ENCODE results near the gene PIK3CG.
"Not testable (repeated sequence)": the region's sequence is repeated elsewhere in the genome, so short reads cannot be mapped to it uniquely, and the experiment has no call there.

PIK3CG gene

GRCh38 chr7:106918991-106919390 is 53.9 kb downstream of the PIK3CG start:
- peaks cover 13% of the 10 kb centered on the region for H3K27me3 ChIP-seq (ENCODE audit: control insufficient read depth, insufficient read depth, low read length)
- H3K36me3 ChIP-seq (ENCODE audit: insufficient read depth, low read length), result no peaks in the 10 kb centered on the region
- H3K4me3 ChIP-seq (ENCODE audit: low read length), result no peak overlapping the region
- no peak overlapping the region for H3K9ac ChIP-seq (ENCODE audit: low read depth, low read length)
- H3K4me2 ChIP-seq (ENCODE audit: low read length), result no peak overlapping the region
- H3K9me3 ChIP-seq (replicated peaks; ENCODE audit: low read length), result no peaks in the 10 kb centered on the region
- no peaks in the 10 kb centered on the region for H3K4me1 ChIP-seq (ENCODE audit: control insufficient read depth, insufficient read depth, low read length)

- not testable (repeated sequence) for H3K4me3 ChIP-seq (ENCODE audit: low read length); H3K27me3 ChIP-seq (ENCODE audit: control insufficient read depth, insufficient read depth, low read length); H3K4me1 ChIP-seq (ENCODE audit: control insufficient read depth, insufficient read depth, low read length); H3K36me3 ChIP-seq (ENCODE audit: insufficient read depth, low read length); H3K9ac ChIP-seq (ENCODE audit: low read depth, low read length); H3K4me2 ChIP-seq (ENCODE audit: low read length); H3K9me3 ChIP-seq (replicated peaks; ENCODE audit: low read length)
Measured at GRCh38 chr7:106924468-106924867, 59.4 kb downstream of the PIK3CG start.

DNA sequence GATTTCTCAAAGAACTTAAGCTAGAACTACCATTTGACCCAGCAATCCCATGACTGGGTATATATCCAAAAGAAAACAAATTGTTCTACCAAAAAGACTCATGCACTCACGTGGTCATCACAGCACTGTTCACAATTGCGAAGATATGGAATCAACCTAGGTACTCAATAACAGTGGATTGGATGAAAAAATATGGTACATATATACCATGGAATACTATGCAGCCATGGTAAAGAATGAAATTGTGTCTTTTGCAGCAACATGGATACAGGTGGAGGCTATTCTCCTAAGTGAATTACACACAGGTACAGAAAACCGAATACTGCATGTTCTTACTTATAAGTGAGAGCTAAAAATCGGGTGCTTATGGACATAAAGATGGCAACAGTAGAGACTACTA is 61.8 kb downstream of the PIK3CG start:
- Histone ChIP-seq H3K9ac (ENCODE audit: low read depth, low read length) (no peak overlapping the region), H3K4me2 (ENCODE audit: low read length) (no peak overlapping the region), H3K4me3 (ENCODE audit: low read length) (no peak overlapping the region), H3K27me3 (ENCODE audit: control insufficient read depth, insufficient read depth, low read length) (no peaks in the 10 kb centered on the region), H3K9me3 (replicated peaks; ENCODE audit: low read length) (no peaks in the 10 kb centered on the region), H3K4me1 (ENCODE audit: control insufficient read depth, insufficient read depth, low read length) (no peaks in the 10 kb centered on the region), H3K36me3 (ENCODE audit: insufficient read depth, low read length) (no peaks in the 10 kb centered on the region)

DNA sequence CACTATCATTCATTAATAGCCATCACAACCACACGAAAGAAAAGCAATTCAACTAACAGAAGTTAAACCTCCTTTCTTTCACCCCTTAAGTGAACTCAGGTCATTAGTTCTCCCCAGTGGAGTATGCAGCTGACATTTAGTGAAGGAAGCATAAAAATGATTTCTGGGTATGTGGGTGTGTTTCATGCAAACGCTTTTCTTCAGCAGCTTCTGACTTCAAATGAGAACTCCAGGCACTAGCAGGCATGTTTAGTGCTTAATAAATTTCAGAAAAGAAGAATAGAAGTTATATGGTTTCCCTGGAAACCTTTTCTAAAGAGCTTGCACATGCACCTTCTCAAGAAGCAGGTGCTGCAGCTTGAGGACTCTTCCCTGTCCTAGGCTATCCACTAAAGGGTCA is 62.5 kb downstream of the PIK3CG start:
- Histone ChIP-seq H3K4me2 (ENCODE audit: low read length) (no peak overlapping the region), H3K9ac (ENCODE audit: low read depth, low read length) (no peak overlapping the region), H3K4me1 (ENCODE audit: control insufficient read depth, insufficient read depth, low read length) (no peaks in the 10 kb centered on the region), H3K36me3 (ENCODE audit: insufficient read depth, low read length) (no peaks in the 10 kb centered on the region), H3K27me3 (ENCODE audit: control insufficient read depth, insufficient read depth, low read length) (no peaks in the 10 kb centered on the region), H3K9me3 (replicated peaks; ENCODE audit: low read length) (no peaks in the 10 kb centered on the region), H3K4me3 (ENCODE audit: low read length) (no peak overlapping the region)

DNA sequence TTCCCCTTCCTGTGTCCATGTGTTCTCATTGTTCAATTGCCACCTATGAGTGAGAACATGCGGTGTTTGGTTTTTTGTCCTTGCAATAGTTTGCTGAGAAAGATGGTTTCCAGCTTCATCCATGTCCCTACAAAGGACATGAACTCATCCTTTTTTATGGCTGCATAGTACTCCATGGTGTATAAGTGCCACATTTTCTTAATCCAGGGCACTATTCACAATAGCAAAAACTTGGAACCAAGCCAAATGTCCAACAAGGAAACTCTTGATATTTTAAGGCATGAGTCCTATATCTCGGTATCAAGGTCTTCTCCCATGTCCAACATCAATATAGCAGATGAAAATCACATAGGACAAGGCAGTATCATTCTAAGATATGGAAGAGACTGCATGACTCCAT is 64.5 kb downstream of the PIK3CG start:
- H3K4me1 ChIP-seq (ENCODE audit: control insufficient read depth, insufficient read depth, low read length); H3K9ac ChIP-seq (ENCODE audit: low read depth, low read length); H3K27me3 ChIP-seq (ENCODE audit: control insufficient read depth, insufficient read depth, low read length); H3K36me3 ChIP-seq (ENCODE audit: insufficient read depth, low read length); H3K4me3 ChIP-seq (ENCODE audit: low read length); H3K4me2 ChIP-seq (ENCODE audit: low read length); H3K9me3 ChIP-seq (replicated peaks; ENCODE audit: low read length): not testable (repeated sequence)

- H3K9me3 ChIP-seq (replicated peaks; ENCODE audit: low read length), result no peaks in the 10 kb centered on the region
Measured at GRCh38 chr7:106936236-106936635, 71.2 kb downstream of the PIK3CG start.

GRCh38 chr7:106938122-106938521 is 73.0 kb downstream of the PIK3CG start:
- H3K4me2 ChIP-seq (ENCODE audit: low read length); H3K27me3 ChIP-seq (ENCODE audit: control insufficient read depth, insufficient read depth, low read length); H3K4me1 ChIP-seq (ENCODE audit: control insufficient read depth, insufficient read depth, low read length); H3K9ac ChIP-seq (ENCODE audit: low read depth, low read length); H3K9me3 ChIP-seq (replicated peaks; ENCODE audit: low read length); H3K4me3 ChIP-seq (ENCODE audit: low read length); H3K36me3 ChIP-seq (ENCODE audit: insufficient read depth, low read length): not testable (repeated sequence)

More at GRCh38 chr7:106936236-106936635, 71.2 kb downstream of the PIK3CG start:
- Histone ChIP-seq H3K4me1 (ENCODE audit: control insufficient read depth, insufficient read depth, low read length) (no peaks in the 10 kb centered on the region), H3K4me2 (ENCODE audit: low read length) (no peak overlapping the region), H3K4me3 (ENCODE audit: low read length) (no peak overlapping the region), H3K36me3 (ENCODE audit: insufficient read depth, low read length) (no peaks in the 10 kb centered on the region), H3K27me3 (ENCODE audit: control insufficient read depth, insufficient read depth, low read length) (no peaks in the 10 kb centered on the region), H3K9ac (ENCODE audit: low read depth, low read length) (no peak overlapping the region)

DNA sequence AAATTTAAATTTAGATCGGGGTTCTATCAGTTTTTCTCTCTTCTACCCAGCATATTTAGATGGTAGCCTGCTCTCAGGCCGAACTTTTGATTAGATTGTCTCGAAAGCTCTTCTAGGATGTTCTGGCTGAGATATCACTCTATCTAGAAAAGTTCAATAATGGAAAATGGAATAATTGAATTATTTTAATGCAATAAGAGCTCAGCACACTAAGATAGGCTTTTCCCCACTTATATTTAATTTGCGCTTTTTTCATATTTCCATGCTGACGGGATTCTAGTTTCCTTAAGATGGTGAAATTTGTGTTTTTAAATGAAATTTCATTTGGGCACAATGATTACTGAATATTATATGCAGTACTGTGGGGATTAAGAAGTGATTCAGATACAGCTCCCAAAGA is 73.7 kb downstream of the PIK3CG start:
- no peaks in the 10 kb centered on the region for H3K27me3 ChIP-seq (ENCODE audit: control insufficient read depth, insufficient read depth, low read length)
- H3K9ac ChIP-seq (ENCODE audit: low read depth, low read length), result no peak overlapping the region
- no peak overlapping the region for H3K4me2 ChIP-seq (ENCODE audit: low read length)
- no peaks in the 10 kb centered on the region for H3K36me3 ChIP-seq (ENCODE audit: insufficient read depth, low read length)
- H3K4me1 ChIP-seq (ENCODE audit: control insufficient read depth, insufficient read depth, low read length), result no peaks in the 10 kb centered on the region
- H3K9me3 ChIP-seq (replicated peaks; ENCODE audit: low read length), result no peaks in the 10 kb centered on the region
- no peak overlapping the region for H3K4me3 ChIP-seq (ENCODE audit: low read length)

- Histone ChIP-seq H3K9ac (ENCODE audit: low read depth, low read length) (no peak overlapping the region), H3K4me2 (ENCODE audit: low read length) (no peak overlapping the region), H3K9me3 (replicated peaks; ENCODE audit: low read length) (no peaks in the 10 kb centered on the region), H3K36me3 (ENCODE audit: insufficient read depth, low read length) (no peaks in the 10 kb centered on the region), H3K4me1 (ENCODE audit: control insufficient read depth, insufficient read depth, low read length) (no peaks in the 10 kb centered on the region), H3K27me3 (ENCODE audit: control insufficient read depth, insufficient read depth, low read length) (peaks cover 16% of the 10 kb centered on the region), H3K4me3 (ENCODE audit: low read length) (no peak overlapping the region)
Measured at GRCh38 chr7:106944035-106944665, 79.1 kb downstream of the PIK3CG start.

- H3K4me3 ChIP-seq (ENCODE audit: low read length), result no peak overlapping the region
- no peaks in the 10 kb centered on the region for H3K9me3 ChIP-seq (replicated peaks; ENCODE audit: low read length)
- H3K27me3 ChIP-seq (ENCODE audit: control insufficient read depth, insufficient read depth, low read length), result peaks cover 37% of the 10 kb centered on the region
- H3K36me3 ChIP-seq (ENCODE audit: insufficient read depth, low read length), result no peaks in the 10 kb centered on the region
- no peak overlapping the region for H3K4me2 ChIP-seq (ENCODE audit: low read length)
- no peak overlapping the region for H3K9ac ChIP-seq (ENCODE audit: low read depth, low read length)
- H3K4me1 ChIP-seq (ENCODE audit: control insufficient read depth, insufficient read depth, low read length), result no peaks in the 10 kb centered on the region
Measured at GRCh38 chr7:106947244-106947728, 82.2 kb downstream of the PIK3CG start.

DNA sequence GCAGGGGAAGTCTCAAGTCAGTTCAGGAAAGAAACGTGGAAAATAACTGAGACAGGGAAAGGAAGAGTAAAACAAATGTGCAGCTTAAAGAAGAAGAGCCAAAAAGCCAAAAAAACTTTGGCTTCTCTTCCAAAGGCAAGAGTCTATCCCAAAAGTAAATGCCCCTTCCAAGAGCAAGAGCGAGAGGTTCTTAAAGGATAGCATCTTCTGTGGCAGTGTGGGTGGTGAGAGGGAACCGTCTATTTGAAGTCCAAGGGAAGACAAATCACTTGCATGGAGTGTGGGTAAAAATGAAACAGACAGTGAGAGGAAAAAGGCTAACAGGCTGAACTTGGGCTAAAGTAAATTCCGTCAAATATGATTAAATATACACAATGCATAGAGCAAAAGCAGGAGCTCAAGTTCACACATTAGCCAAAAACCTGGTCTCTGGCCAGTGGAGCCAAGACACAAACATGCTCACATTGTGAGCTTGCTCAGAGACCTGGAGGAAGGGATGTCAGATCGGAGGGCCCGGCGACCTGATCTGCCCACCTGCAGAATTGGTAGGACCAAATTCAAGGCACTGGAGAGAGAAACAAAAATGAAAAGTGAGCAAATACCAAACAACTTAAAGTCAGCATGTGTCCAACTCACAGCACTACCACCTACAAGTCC is 87.0 kb downstream of the PIK3CG start:
- Histone ChIP-seq H3K4me1 (ENCODE audit: control insufficient read depth, insufficient read depth, low read length) (no peaks in the 10 kb centered on the region), H3K4me3 (ENCODE audit: low read length) (no peak overlapping the region), H3K4me2 (ENCODE audit: low read length) (no peak overlapping the region), H3K9me3 (replicated peaks; ENCODE audit: low read length) (no peaks in the 10 kb centered on the region), H3K9ac (ENCODE audit: low read depth, low read length) (no peak overlapping the region), H3K27me3 (ENCODE audit: control insufficient read depth, insufficient read depth, low read length) (peaks cover 39% of the 10 kb centered on the region), H3K36me3 (ENCODE audit: insufficient read depth, low read length) (no peaks in the 10 kb centered on the region)

- Histone ChIP-seq H3K9ac (ENCODE audit: low read depth, low read length) (no peak overlapping the region), H3K4me3 (ENCODE audit: low read length) (no peak overlapping the region), H3K4me1 (ENCODE audit: control insufficient read depth, insufficient read depth, low read length) (no peaks in the 10 kb centered on the region), H3K36me3 (ENCODE audit: insufficient read depth, low read length) (no peaks in the 10 kb centered on the region), H3K9me3 (replicated peaks; ENCODE audit: low read length) (no peaks in the 10 kb centered on the region), H3K4me2 (ENCODE audit: low read length) (no peak overlapping the region), H3K27me3 (ENCODE audit: control insufficient read depth, insufficient read depth, low read length) (peaks cover 39% of the 10 kb centered on the region)
Measured at GRCh38 chr7:106952658-106953231, 87.7 kb downstream of the PIK3CG start.
